Breast epithelium (tissue), 3 donors: ENCODE measurements around the gene CRYZ.

ENCODE experiments used
- CTCF ChIP-seq, 3 donors: fragments of 450-650 bp; IDR thresholded peaks; one replicate each; pipeline ENCODE4 v1.5.1; 2016 to 2017; ENCODE audit warnings: antibody characterized with exemption in 3 of 3, mild to moderate bottlenecking in 3 of 3, moderate library complexity in 3 of 3
- POLR2A ChIP-seq: fragments of 450-650 bp; IDR thresholded peaks from one replicate; pipeline ENCODE4 v1.6.1; 2016; ENCODE audit warnings: antibody characterized with exemption, mild to moderate bottlenecking, moderate library complexity
- POLR2AphosphoS5 ChIP-seq, 3 donors: sonication (generic); formaldehyde crosslinking; IDR thresholded peaks; one replicate each; pipeline ENCODE4 v1.6.1; 2017; ENCODE audit warnings: antibody characterized with exemption in 3 of 3

- TF ChIP-seq CTCF (IDR thresholded peaks at IDR 0.05) (no peak), POLR2AphosphoS5 (IDR thresholded peaks at IDR 0.05) (no peak), POLR2A (no peak)
These were observed 1.3 kb downstream of the CRYZ start for GRCh38 chr1:74731399-74732052.
